CD14-positive monocyte (primary cell): ENCODE data around the gene PHC2. TPM values are rescaled to one million over a fixed set of nuclear protein-coding genes. Genes with fewer than 3 reads are reported as not detected.
A peak's percentile ranks its signal among the peaks of the same experiment; 100 is the strongest.
"Not testable (repeated sequence)": the region's sequence is repeated elsewhere in the genome, so short reads cannot be mapped to it uniquely, and the experiment has no call there.

Experiments used
- DNase-seq, 3 donors: peaks; one replicate each; pipeline ENCODE4 v3.0.0-alpha.2; 2011 to 2022
- H2AFZ ChIP-seq: 2 replicates; pipeline ENCODE4 v1.6.0; 2012; ENCODE audit warnings: mild to moderate bottlenecking, low read depth, low read length, inconsistent platforms; ENCODE audit not compliant: insufficient read depth, poor library complexity, severe bottlenecking
- H3K27ac ChIP-seq, 2 donors: 1 replicate in 1 of 2; 2 replicates in 1 of 2; pipeline ENCODE4 v1.5.1; 2012 to 2013; ENCODE audit warnings: low read length in 2 of 2, control low read depth in 1 of 2, inconsistent platforms in 1 of 2, low read depth in 1 of 2, mild to moderate bottlenecking in 1 of 2
- H3K27me3 ChIP-seq, 2 donors: one replicate each; pipeline versions ENCODE4 v1.6.0 to v1.6.1; 2011 to 2013; ENCODE audit warnings: low read length in 2 of 2; ENCODE audit not compliant: control insufficient read depth in 2 of 2, insufficient read depth in 2 of 2
- H3K36me3 ChIP-seq, 2 donors: replicated peaks in 1 of 2; 1 replicate in 1 of 2; 2 replicates in 1 of 2; pipeline versions ENCODE4 v1.5.1 to v1.6.1; 2012 to 2013; ENCODE audit warnings: low read length in 2 of 2, control low read depth in 1 of 2, inconsistent platforms in 1 of 2, mild to moderate bottlenecking in 1 of 2; ENCODE audit not compliant: insufficient read depth in 2 of 2, control insufficient read depth in 1 of 2
- H3K4me1 ChIP-seq, 2 donors: 1 replicate in 1 of 2; 2 replicates in 1 of 2; pipeline versions ENCODE4 v1.5.1 to v1.6.1; 2012 to 2013; ENCODE audit warnings: low read length in 2 of 2, control low read depth in 1 of 2, inconsistent platforms in 1 of 2, mild to moderate bottlenecking in 1 of 2, moderate library complexity in 1 of 2; ENCODE audit not compliant: insufficient read depth in 2 of 2, control insufficient read depth in 1 of 2
- H3K4me2 ChIP-seq: replicated peaks from 2 replicates; pipeline ENCODE3; 2012; ENCODE audit warnings: low read length, moderate library complexity, mild to moderate bottlenecking; ENCODE audit not compliant: poor library complexity, severe bottlenecking; ENCODE audit errors: extremely low read depth
- H3K4me3 ChIP-seq, 3 experiments: fragments of 200-600 bp in 1 of 3; sonication (generic) in 1 of 3; replicated peaks in 1 of 3; 1 replicate in 2 of 3; 2 replicates in 1 of 3; pipeline ENCODE4 v1.5.1; 2011 to 2013; ENCODE audit warnings: low read length in 3 of 3, mild to moderate bottlenecking in 3 of 3, control low read depth in 2 of 3, low read depth in 2 of 3, inconsistent platforms in 1 of 3, moderate library complexity in 1 of 3
- H3K79me2 ChIP-seq: 2 replicates; pipeline ENCODE4 v1.6.0; 2012; ENCODE audit warnings: mild to moderate bottlenecking, control low read depth, inconsistent platforms, low read length, moderate library complexity; ENCODE audit not compliant: insufficient read depth
- H3K9ac ChIP-seq: 2 replicates; pipeline ENCODE4 v1.6.0; 2017; ENCODE audit warnings: low read length, mild to moderate bottlenecking; ENCODE audit not compliant: insufficient read depth, poor library complexity, severe bottlenecking
- H3K9me3 ChIP-seq, 2 donors: replicated peaks in 1 of 2; 1 replicate in 1 of 2; 2 replicates in 1 of 2; pipeline versions ENCODE4 v1.5.1 to v1.6.1; 2012 to 2013; ENCODE audit warnings: low read length in 2 of 2, control low read depth in 1 of 2; ENCODE audit not compliant: control insufficient read depth in 1 of 2, insufficient read depth in 1 of 2
- H4K20me1 ChIP-seq: 2 replicates; pipeline ENCODE4 v1.6.0; 2012; ENCODE audit warnings: mild to moderate bottlenecking, low read length, control low read depth, moderate library complexity; ENCODE audit not compliant: insufficient read depth
- H3K27ac Mint-ChIP-seq, 7 donors: one replicate each; pipeline ENCODE4 v1.8.0; 2020; ENCODE audit warnings: mild to moderate bottlenecking in 7 of 7, mixed read lengths in 7 of 7, moderate library complexity in 6 of 7, inconsistent platforms in 2 of 7
- H3K27me3 Mint-ChIP-seq, 3 donors: one replicate each; pipeline ENCODE4 v1.8.0; 2021 to 2022; ENCODE audit warnings: low read depth in 3 of 3, mild to moderate bottlenecking in 3 of 3, mixed read lengths in 3 of 3, moderate library complexity in 3 of 3, inconsistent platforms in 1 of 3
- H3K36me3 Mint-ChIP-seq, 2 donors: one replicate each; pipeline ENCODE4 v1.8.0; 2020; ENCODE audit warnings: mixed read lengths in 2 of 2, inconsistent platforms in 1 of 2, mild to moderate bottlenecking in 1 of 2
- H3K4me1 Mint-ChIP-seq: one replicate; pipeline ENCODE4 v1.8.0; 2020; ENCODE audit warnings: mild to moderate bottlenecking, mixed read lengths
- H3K4me3 Mint-ChIP-seq, 2 donors: one replicate each; pipeline ENCODE4 v1.8.0; 2020; ENCODE audit warnings: mild to moderate bottlenecking in 2 of 2, mixed read lengths in 2 of 2, moderate library complexity in 1 of 2
- H3K9me3 Mint-ChIP-seq, 7 donors: one replicate each; pipeline ENCODE4 v1.8.0; 2020 to 2022; ENCODE audit warnings: mixed read lengths in 7 of 7, mild to moderate bottlenecking in 6 of 7, moderate library complexity in 6 of 7, inconsistent platforms in 2 of 7
- CTCF ChIP-seq: fragments of 200-600 bp; IDR thresholded peaks from one replicate; pipeline ENCODE4 v1.8.0; 2022; ENCODE audit warnings: antibody characterized with exemption, mild to moderate bottlenecking
- WGBS: methylation state at CpG from one replicate; pipeline ENCODE4 v1.1.5; 2013; ENCODE audit warnings: missing lambda C conversion rate; ENCODE audit not compliant: insufficient coverage; 5-methylcytosine and 5-hydroxymethylcytosine counted together
- intact Hi-C, 2 donors: fragments of 100-400 bp; cut with micrococcal nuclease; formaldehyde crosslinking; loops; one replicate each; pipeline versions ENCODE4 v1.15.0 to v1.15.1; 2023
- polyA plus RNA-seq, 3 donors: library from polyadenylated mRNA; depleted of rRNA in 1 of 3; unstranded in 2 of 3; stranded (reverse) in 1 of 3; fragments of 300-500 nt in 2 of 3; fragments of >200 nt in 1 of 3; fragmentation: Illumina TruSeq in 2 of 3; gene quantifications; 1 replicate in 2 of 3; 2 replicates in 1 of 3; pipeline ENCODE4 v1.2.3, GENCODE V29; 2012 to 2021

PHC2 gene
- polyA plus RNA-seq, 3 donors: 18.9 to 85.3 (median 53.1) TPM

- Histone ChIP-seq H3K36me3 (peaks cover 53 to 70% of the 10 kb centered on the region in 2 donors), H3K27me3 (no peaks in the 10 kb centered on the region), H3K79me2 (no peaks in the 10 kb centered on the region), H3K9ac (no peak overlapping the region), H3K4me3 (no peak overlapping the region), H3K9me3 (no peaks in the 10 kb centered on the region), H3K4me1 (peaks cover 3 to 6% of the 10 kb centered on the region in 2 donors), H4K20me1 (peaks cover 54% of the 10 kb centered on the region), H3K27ac (no peak overlapping the region), H3K4me2 (no peak overlapping the region), H2AFZ (no peak overlapping the region)
- Mint-ChIP-seq H3K36me3 (peaks cover 69 to 74% of the 10 kb centered on the region in 2 donors), H3K4me1 (peaks cover 1% of the 10 kb centered on the region), H3K4me3 (no peak overlapping the region), H3K27ac (peak overlapping the region in 3 of 7 donors; percentile 33 to 73 (median 53)), H3K9me3 (peaks cover 0 to 3% (median 2%) of the 10 kb centered on the region in 7 donors), H3K27me3 (no peaks in the 10 kb centered on the region)
- 79% methylated on average over 4 of the region's 13 CpGs for WGBS
- no peak for DNase-seq
- no peak for TF ChIP-seq CTCF
- intact Hi-C loops: loop anchor here (1.0 to 5.0 kb wide), 4 partner anchors 72 to 178 kb away; partner anchors contain the start of gene ZSCAN20 (in 1 of the 2)
Observed at GRCh38 chr1:33294071-33295010, 136.6 kb downstream of the PHC2 start.

- H3K4me3 ChIP-seq: no peak overlapping the region
- no peaks in the 10 kb centered on the region for H3K79me2 ChIP-seq
- Mint-ChIP-seq H3K36me3 (peaks cover 65 to 76% of the 10 kb centered on the region in 2 donors), H3K9me3 (peaks cover 0 to 7% (median 3%) of the 10 kb centered on the region in 7 donors), H3K4me3 (no peak overlapping the region), H3K4me1 (no peaks in the 10 kb centered on the region), H3K27ac (peak overlapping the region in 4 of 7 donors; percentile 6 to 80 (median 60)), H3K27me3 (no peaks in the 10 kb centered on the region)
- H4K20me1 ChIP-seq: peaks cover 48% of the 10 kb centered on the region
- peaks cover 50 to 70% of the 10 kb centered on the region in 2 donors for H3K36me3 ChIP-seq
- 95% methylated on average over 13 of the region's 13 CpGs for WGBS
- H2AFZ ChIP-seq: no peak overlapping the region
- no peak overlapping the region for H3K9ac ChIP-seq
- no peaks in the 10 kb centered on the region for H3K4me1 ChIP-seq
- TF ChIP-seq CTCF: no peak
- no peak for DNase-seq
- H3K4me2 ChIP-seq: no peak overlapping the region
- no peak overlapping the region for H3K27ac ChIP-seq
- no peaks in the 10 kb centered on the region for H3K27me3 ChIP-seq
- intact Hi-C loops: no loop called here
- H3K9me3 ChIP-seq: no peaks in the 10 kb centered on the region
Observed at GRCh38 chr1:33292726-33293340, 138.1 kb downstream of the PHC2 start.

- H3K27me3 Mint-ChIP-seq, H3K4me1 ChIP-seq, H3K4me3 ChIP-seq, H3K9me3 Mint-ChIP-seq, H3K9me3 ChIP-seq, H3K9ac ChIP-seq, H3K27ac Mint-ChIP-seq, H3K27ac ChIP-seq, H3K4me3 Mint-ChIP-seq, intact Hi-C loops, DNase-seq, H2AFZ ChIP-seq, H3K4me2 ChIP-seq, H3K79me2 ChIP-seq, H3K27me3 ChIP-seq, H3K4me1 Mint-ChIP-seq: not testable (repeated sequence)
- peaks cover 43% of the 10 kb centered on the region for H4K20me1 ChIP-seq
- no CpG with 5 or more reads among the region's 2 CpGs for WGBS
- peaks cover 64 to 75% of the 10 kb centered on the region in 2 donors for H3K36me3 Mint-ChIP-seq
- peaks cover 40 to 70% of the 10 kb centered on the region in 2 donors for H3K36me3 ChIP-seq
Observed at GRCh38 chr1:33290615-33291014, 140.3 kb downstream of the PHC2 start.
